Keratinocyte (primary cell): Measurements from ENCODE around the gene ABCA4. TPM values are rescaled to one million over a fixed set of nuclear protein-coding genes. Genes with fewer than 3 reads are reported as not detected.

ENCODE experiments used
- DNase-seq: peaks from one replicate; pipeline ENCODE4 v3.0.0-alpha.2; 2011; ENCODE audit warnings: low read depth, missing footprints, low spot score
- FAIRE-seq: peaks from 2 replicates; lab custom pipeline; 2011; peaks lifted over from hg19 to GRCh38; lab: Jason Lieb, UNC
- H2AFZ ChIP-seq: 2 replicates; pipeline ENCODE4 v1.6.0; 2012; ENCODE audit warnings: low read length, control low read depth, inconsistent platforms; ENCODE audit not compliant: control insufficient read depth
- H3K27ac ChIP-seq: 2 replicates; pipeline ENCODE4 v1.5.1; 2011; ENCODE audit warnings: low read length; ENCODE audit not compliant: control insufficient read depth, insufficient read depth
- H3K27me3 ChIP-seq: 3 replicates; pipeline ENCODE4 v1.6.0; 2011; ENCODE audit warnings: low read length; ENCODE audit not compliant: control insufficient read depth, insufficient read depth; ENCODE audit errors: extremely low read depth
- H3K36me3 ChIP-seq, 2 experiments: 2 replicates in 1 of 2; 3 replicates in 1 of 2; pipeline ENCODE4 v1.5.1; 2011; ENCODE audit warnings: low read length in 2 of 2, mild to moderate bottlenecking in 1 of 2; ENCODE audit not compliant: control insufficient read depth in 2 of 2, insufficient read depth in 2 of 2; ENCODE audit errors: extremely low read depth in 1 of 2
- H3K4me1 ChIP-seq: 3 replicates; pipeline ENCODE4 v1.5.1; 2011; ENCODE audit warnings: low read length; ENCODE audit not compliant: control insufficient read depth, insufficient read depth; ENCODE audit errors: extremely low read depth
- H3K4me2 ChIP-seq: 3 replicates; pipeline ENCODE4 v1.6.0; 2011; ENCODE audit warnings: low read depth, low read length; ENCODE audit not compliant: control insufficient read depth, insufficient read depth; ENCODE audit errors: extremely low read depth
- H3K4me3 ChIP-seq, 3 experiments: fragments of 200-600 bp in 1 of 3; sonication (generic) in 1 of 3; 2 replicates in 2 of 3; 3 replicates in 1 of 3; pipeline ENCODE4 v1.5.1; 2011 to 2016; ENCODE audit warnings: low read length in 3 of 3, mild to moderate bottlenecking in 3 of 3, control low read depth in 2 of 3, inconsistent platforms in 1 of 3, low read depth in 1 of 3, mixed read lengths in 1 of 3, mixed run types in 1 of 3, moderate library complexity in 1 of 3; ENCODE audit not compliant: control insufficient read depth in 2 of 3, insufficient read depth in 2 of 3; ENCODE audit errors: extremely low read depth in 1 of 3
- H3K79me2 ChIP-seq: 2 replicates; pipeline ENCODE4 v1.6.0; 2012; ENCODE audit warnings: low read length; ENCODE audit not compliant: control insufficient read depth, insufficient read depth
- H3K9ac ChIP-seq: 3 replicates; pipeline ENCODE4 v1.6.0; 2011; ENCODE audit warnings: low read length; ENCODE audit not compliant: control insufficient read depth, insufficient read depth; ENCODE audit errors: extremely low read depth
- H3K9me1 ChIP-seq: 3 replicates; pipeline ENCODE4 v1.6.0; 2011; ENCODE audit warnings: low read length; ENCODE audit not compliant: control insufficient read depth, insufficient read depth; ENCODE audit errors: extremely low read depth
- H3K9me3 ChIP-seq: 2 replicates; pipeline ENCODE4 v1.5.1; 2012; ENCODE audit warnings: low read depth, low read length; ENCODE audit not compliant: control insufficient read depth
- H4K20me1 ChIP-seq: 3 replicates; pipeline ENCODE4 v1.6.0; 2011; ENCODE audit warnings: low read length; ENCODE audit not compliant: control insufficient read depth, insufficient read depth; ENCODE audit errors: extremely low read depth
- CTCF ChIP-seq, 3 experiments: IDR thresholded peaks in 1 of 3; conservative IDR thresholded peaks in 1 of 3; optimal IDR thresholded peaks in 1 of 3; 2 replicates in 2 of 3; 3 replicates in 1 of 3; pipeline versions ENCODE3 to v1.5.1; 2011; ENCODE audit warnings: low read length in 3 of 3, mild to moderate bottlenecking in 3 of 3, moderate library complexity in 2 of 3, control low read depth in 1 of 3, inconsistent platforms in 1 of 3; ENCODE audit not compliant: insufficient read depth in 2 of 3; ENCODE audit errors: extremely low read depth in 1 of 3
- EZH2 ChIP-seq: IDR thresholded peaks from one replicate; pipeline ENCODE4 v1.6.1; 2012; ENCODE audit warnings: inconsistent platforms, mild to moderate bottlenecking, low read length, moderate library complexity
- dilution Hi-C: fragments of 300-500 bp; cut with MboI; formaldehyde crosslinking; loops from one replicate; pipeline ENCODE4 v1.7.0; 2020; ENCODE audit warnings: low sequenced_read_pairs; ENCODE audit not compliant: extremely low pct_ligation_motif_present
- polyA plus RNA-seq, 5 experiments: library from polyadenylated mRNA; depleted of rRNA in 3 of 5; stranded (reverse) in 3 of 5; stranded (forward) in 1 of 5; unstranded in 1 of 5; fragments of >200 nt; gene quantifications; 1 replicate in 1 of 5; 2 replicates in 3 of 5; 3 replicates in 1 of 5; pipeline versions ENCODE4 v1.2.1 to v1.2.3, GENCODE V29; 2011 to 2012; ENCODE audit warnings: missing spikeins in 2 of 5, low read depth in 1 of 5, low replicate concordance in 1 of 5

The ABCA4 gene
- polyA plus RNA-seq, 1 donor (not counting 4 experiments of a cell fraction or from before 2014, with no cell fraction given), result 0.04 TPM

DNA sequence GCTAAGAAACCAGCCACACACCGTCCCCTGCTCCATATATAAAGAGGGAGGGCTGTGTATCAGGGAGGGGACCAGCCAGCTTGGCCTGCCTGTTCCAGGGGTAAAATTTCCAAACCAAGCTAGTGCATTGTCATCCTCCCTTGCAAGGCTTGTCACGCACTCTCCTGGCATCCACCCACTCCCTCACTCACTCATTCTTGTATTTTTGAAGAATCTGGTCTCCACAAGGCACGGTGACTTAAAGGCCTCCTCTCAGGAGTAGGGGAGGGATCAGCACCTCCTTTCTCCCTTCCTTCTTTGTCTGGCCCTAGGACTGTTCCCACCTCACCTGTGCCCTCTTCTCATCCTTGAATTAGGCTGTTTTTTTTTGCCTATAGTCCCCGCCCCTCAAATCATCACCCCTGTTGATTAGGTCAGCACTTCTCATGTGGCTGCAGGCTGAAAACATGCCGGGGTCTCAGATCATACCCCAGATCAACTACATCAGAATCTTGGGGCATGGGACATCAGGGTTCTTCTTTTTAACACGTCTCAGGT, 5.0 kb downstream of the ABCA4 start:
- no peak overlapping the region for H3K27ac ChIP-seq
- FAIRE-seq, result no peak
- no peak overlapping the region for H3K4me3 ChIP-seq
- no peaks in the 10 kb centered on the region for H3K79me2 ChIP-seq
- no peaks in the 10 kb centered on the region for H3K9me3 ChIP-seq
- no peak overlapping the region for H3K4me2 ChIP-seq
- no peak for DNase-seq
- H3K27me3 ChIP-seq, result peaks cover 4% of the 10 kb centered on the region
- peaks cover 3% of the 10 kb centered on the region for H3K4me1 ChIP-seq
- no peak overlapping the region for H3K9ac ChIP-seq
- H3K9me1 ChIP-seq, result no peaks in the 10 kb centered on the region
- H4K20me1 ChIP-seq, result no peaks in the 10 kb centered on the region
- dilution Hi-C loops, result no loop called here
- TF ChIP-seq EZH2 (no peak), CTCF (optimal IDR thresholded peaks at IDR 0.05 in 1 of 3, IDR thresholded peaks at IDR 0.05 in 1 of 3, conservative IDR thresholded peaks at IDR 0.05 in 1 of 3; ENCODE audit: extremely low read depth in 1 of 3, insufficient read depth in 2 of 3, low read length in 3 of 3) (no peak)
- H2AFZ ChIP-seq, result no peak overlapping the region
- H3K36me3 ChIP-seq, result no peaks in the 10 kb centered on the region

GRCh38 chr1:94115254-94115899, 5.6 kb downstream of the ABCA4 start:
- DNase-seq (no peak), FAIRE-seq (no peak)
- Histone ChIP-seq H3K9me3 (no peaks in the 10 kb centered on the region), H3K9me1 (no peaks in the 10 kb centered on the region), H3K27ac (no peak overlapping the region), H3K4me2 (no peak overlapping the region), H4K20me1 (no peaks in the 10 kb centered on the region), H2AFZ (no peak overlapping the region), H3K9ac (no peak overlapping the region), H3K4me1 (peaks cover 3% of the 10 kb centered on the region), H3K79me2 (no peaks in the 10 kb centered on the region), H3K4me3 (no peak overlapping the region), H3K27me3 (peaks cover 4% of the 10 kb centered on the region), H3K36me3 (no peaks in the 10 kb centered on the region)
- dilution Hi-C loops, result no loop called here
- no peak for TF ChIP-seq EZH2
- TF ChIP-seq CTCF (optimal IDR thresholded peaks at IDR 0.05 in 1 of 3, IDR thresholded peaks at IDR 0.05 in 1 of 3, conservative IDR thresholded peaks at IDR 0.05 in 1 of 3; ENCODE audit: extremely low read depth in 1 of 3, insufficient read depth in 2 of 3, low read length in 3 of 3), result no peak
